GDM1 (cell line): ENCODE results near the gene DCAF5.
"Not testable (repeated sequence)": the region's sequence is repeated elsewhere in the genome, so short reads cannot be mapped to it uniquely, and the experiment has no call there.

Experiments
- DNase-seq: peaks from one replicate; lab custom pipeline; 2025; lab: John Stamatoyannopoulos, UW

Gene DCAF5

GRCh38 chr14:69041783-69042182 is 111.1 kb downstream of the DCAF5 start:
- DNase-seq, result no peak

GRCh38 chr14:69040353-69040752 is 112.6 kb downstream of the DCAF5 start:
- no peak for DNase-seq

- no peak for DNase-seq
These were observed 113.7 kb downstream of the DCAF5 start for GRCh38 chr14:69039288-69039628.

GRCh38 chr14:69038455-69039287 is 114.2 kb downstream of the DCAF5 start:
- no peak for DNase-seq

- DNase-seq, result no peak
These were observed 115.0 kb downstream of the DCAF5 start for GRCh38 chr14:69037790-69038454.

GRCh38 chr14:69036757-69037506 is 116.0 kb downstream of the DCAF5 start:
- no peak for DNase-seq

GRCh38 chr14:69034612-69035262 is 118.2 kb downstream of the DCAF5 start:
- DNase-seq, result no peak

- no peak for DNase-seq
These were observed 125.5 kb downstream of the DCAF5 start for GRCh38 chr14:69027242-69027913.

GRCh38 chr14:69023035-69023434 is 129.9 kb downstream of the DCAF5 start:
- DNase-seq, result no peak

- not testable (repeated sequence) for DNase-seq
These were observed 130.8 kb downstream of the DCAF5 start for GRCh38 chr14:69022093-69022492.

- DNase-seq, result no peak
These were observed 135.2 kb downstream of the DCAF5 start for GRCh38 chr14:69017706-69018105.

- no peak for DNase-seq
These were observed 138.1 kb downstream of the DCAF5 start for GRCh38 chr14:69014829-69015259.

GRCh38 chr14:69013943-69014782 is 138.8 kb downstream of the DCAF5 start:
- peak; percentile 88 for DNase-seq

- DNase-seq, result no peak
These were observed 140.5 kb downstream of the DCAF5 start for GRCh38 chr14:69012256-69012953.

- no peak for DNase-seq
These were observed 142.3 kb downstream of the DCAF5 start for GRCh38 chr14:69010648-69011047.

- no peak for DNase-seq
These were observed 144.5 kb downstream of the DCAF5 start for GRCh38 chr14:69008421-69008884.

GRCh38 chr14:69006346-69006745 is 146.6 kb downstream of the DCAF5 start:
- no peak for DNase-seq

- DNase-seq, result no peak
These were observed 147.3 kb downstream of the DCAF5 start for GRCh38 chr14:69005432-69006148.

GRCh38 chr14:69004731-69005431 is 148.0 kb downstream of the DCAF5 start:
- DNase-seq, result no peak
